Stimulated activated CD8-positive, alpha-beta memory T cell treated with anti-CD3 and anti-CD28 coated beads, Interleukin-7, amount 100 ng/mL, for 4 hours (primary cell): ENCODE measurements around the gene WNT9A.
A peak's percentile ranks its signal among the peaks of the same experiment; 100 is the strongest.

Experiments
- DNase-seq, 2 donors: peaks; one replicate each; pipeline ENCODE4 v3.0.0-alpha.2; 2020; ENCODE audit warnings: low read depth in 2 of 2

The WNT9A gene

GRCh38 chr1:227954163-227954850, 6.6 kb upstream of the WNT9A start:
- no peak for DNase-seq

- DNase-seq = no peak
Measured at GRCh38 chr1:227953022-227953412, 5.3 kb upstream of the WNT9A start.

DNA sequence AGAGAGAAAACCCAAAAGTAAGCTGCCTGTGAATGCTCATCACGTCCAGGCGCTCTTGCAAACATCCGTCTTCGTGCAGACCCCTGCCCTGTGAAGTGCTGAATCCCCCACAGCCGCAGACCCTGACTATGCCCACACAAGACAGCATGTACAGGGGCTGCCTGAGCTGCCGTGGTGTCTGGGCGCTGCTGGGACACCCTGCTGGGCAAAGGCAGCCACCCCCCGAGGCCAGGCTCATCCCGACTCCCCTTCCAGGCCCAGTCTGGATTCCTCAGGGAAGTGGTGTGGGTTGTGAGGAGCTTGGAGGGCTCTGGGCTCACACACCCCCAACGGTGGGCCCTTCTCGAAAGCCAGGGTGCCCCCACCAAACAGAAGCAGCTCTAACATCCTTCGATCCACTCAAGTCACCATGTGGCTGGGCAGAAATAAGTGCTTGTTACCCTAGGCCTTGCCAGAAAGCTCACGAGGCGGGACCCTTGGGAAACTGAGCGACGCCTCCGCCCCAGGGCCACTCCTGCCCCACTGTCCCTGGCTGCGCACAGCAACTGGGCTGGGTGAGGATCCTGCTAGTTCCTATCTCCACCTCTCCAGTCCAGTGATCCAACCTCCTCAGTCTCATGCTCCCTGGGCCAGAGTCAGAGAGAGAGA, 4.8 kb upstream of the WNT9A start:
- DNase-seq = no peak

- DNase-seq = no peak
Measured at GRCh38 chr1:227951624-227952373, 4.1 kb upstream of the WNT9A start.

DNA sequence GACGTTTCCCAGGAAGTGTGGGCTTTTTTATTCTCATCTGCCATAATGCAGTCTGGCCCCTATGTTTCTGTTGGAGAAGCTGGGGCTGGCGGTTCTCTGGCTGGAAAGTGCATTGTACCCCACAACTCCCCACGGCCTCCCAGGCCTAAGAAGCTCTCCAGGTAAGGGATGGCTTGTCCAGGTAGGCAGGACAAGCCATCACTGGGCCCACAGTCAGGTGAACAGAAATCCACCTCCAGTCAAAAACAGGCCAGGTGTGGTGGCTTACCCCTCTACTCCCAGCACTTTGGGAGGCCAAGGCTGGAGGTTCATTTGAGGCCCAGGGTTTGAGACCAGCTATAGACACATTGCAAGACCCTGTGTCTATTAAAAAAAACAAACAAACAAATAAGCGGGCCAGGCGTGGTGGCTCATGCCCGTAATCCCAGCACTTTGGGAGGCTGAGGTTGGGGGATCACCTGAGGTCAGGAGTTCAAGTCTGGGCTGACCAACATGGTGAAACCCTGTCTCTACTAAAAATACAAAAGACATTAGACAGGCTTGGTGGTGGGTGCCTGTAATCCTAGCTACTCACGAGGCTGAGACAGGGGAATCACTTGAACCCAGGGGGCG, 3.1 kb upstream of the WNT9A start:
- no peak for DNase-seq

DNA sequence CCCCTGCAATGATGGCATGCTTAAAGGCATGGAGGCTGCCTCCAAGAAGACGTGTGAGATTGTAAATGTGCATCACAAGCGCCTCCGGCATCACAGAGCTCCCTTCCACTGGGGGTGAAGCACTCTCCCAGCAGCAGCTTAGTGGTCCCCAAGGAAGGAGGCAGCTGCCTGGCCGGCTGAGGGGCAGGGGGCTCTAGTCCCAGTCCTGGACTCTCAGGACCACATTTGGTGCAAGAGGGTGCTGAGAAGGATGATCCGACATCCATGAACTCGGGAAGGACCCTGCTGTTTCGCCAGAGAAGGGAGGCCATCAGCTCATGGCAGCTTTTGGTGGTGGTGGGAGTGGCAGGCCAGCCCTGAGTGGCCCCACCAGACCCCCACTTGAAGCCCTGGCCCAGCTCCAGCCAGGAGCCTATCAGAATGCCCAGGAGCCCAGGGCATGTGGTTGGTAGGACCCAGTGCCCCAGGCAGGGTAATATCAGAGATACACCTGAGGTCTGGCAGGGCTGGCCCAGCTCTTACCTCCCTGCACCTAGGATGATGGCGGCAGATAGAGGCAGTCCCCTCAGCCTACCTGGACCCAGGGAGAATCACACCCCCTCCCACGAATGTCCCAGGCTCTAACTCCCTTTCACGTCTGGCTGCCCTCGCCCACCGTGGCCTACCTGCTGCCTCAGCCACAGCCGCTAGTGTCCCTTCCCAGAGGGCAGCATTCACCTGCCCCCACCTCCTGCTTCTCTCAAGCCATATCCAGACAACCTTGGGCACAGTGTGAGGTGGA, 2.4 kb upstream of the WNT9A start:
- no peak for DNase-seq

DNA sequence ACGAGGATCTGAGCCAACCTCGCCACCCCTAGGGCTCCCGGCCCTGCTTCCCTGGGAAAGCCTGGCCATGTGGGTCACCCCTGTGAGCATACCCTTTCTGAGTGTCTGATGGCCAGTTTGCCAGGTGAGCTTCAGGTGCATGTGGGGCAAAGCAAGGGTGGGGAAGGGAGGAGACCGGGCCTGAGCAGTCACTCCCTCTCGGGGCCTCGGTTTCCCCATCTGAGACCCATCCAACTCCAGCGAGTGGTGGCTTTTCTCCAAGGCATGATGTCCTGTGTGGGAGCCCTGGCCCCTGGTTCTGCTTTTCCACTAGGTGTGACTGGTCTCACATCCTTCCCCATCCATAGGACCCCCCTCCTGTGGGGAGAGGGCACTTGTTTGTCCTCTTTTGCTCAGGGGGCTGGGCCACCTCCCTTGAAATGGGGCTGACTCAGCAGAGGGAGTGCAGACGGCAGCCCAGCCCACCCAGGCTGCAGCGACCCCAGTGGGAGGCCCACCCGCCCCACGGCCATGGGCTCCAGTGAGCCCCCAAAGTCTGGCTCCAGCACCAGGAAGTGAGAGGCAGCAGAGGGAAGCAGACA, 1.7 kb upstream of the WNT9A start:
- DNase-seq = no peak

GRCh38 chr1:227948493-227949260, 945 bp upstream of the WNT9A start:
- DNase-seq = no peak

DNA sequence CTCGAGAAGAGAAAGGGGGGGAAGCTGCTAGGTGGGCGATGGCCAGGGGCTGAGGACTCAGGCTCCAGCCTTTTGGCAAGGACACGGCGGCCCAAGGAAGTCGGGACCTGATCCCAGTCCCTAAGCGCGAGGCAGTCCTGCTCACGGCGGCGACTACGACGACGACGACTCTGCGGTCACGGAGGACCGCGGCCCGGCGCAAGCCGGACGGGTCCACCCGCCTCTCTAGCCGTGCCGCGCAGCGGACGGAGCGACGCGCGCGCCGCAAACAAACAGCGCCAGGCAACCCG, 401 bp downstream of the WNT9A start:
- no peak for DNase-seq

DNA sequence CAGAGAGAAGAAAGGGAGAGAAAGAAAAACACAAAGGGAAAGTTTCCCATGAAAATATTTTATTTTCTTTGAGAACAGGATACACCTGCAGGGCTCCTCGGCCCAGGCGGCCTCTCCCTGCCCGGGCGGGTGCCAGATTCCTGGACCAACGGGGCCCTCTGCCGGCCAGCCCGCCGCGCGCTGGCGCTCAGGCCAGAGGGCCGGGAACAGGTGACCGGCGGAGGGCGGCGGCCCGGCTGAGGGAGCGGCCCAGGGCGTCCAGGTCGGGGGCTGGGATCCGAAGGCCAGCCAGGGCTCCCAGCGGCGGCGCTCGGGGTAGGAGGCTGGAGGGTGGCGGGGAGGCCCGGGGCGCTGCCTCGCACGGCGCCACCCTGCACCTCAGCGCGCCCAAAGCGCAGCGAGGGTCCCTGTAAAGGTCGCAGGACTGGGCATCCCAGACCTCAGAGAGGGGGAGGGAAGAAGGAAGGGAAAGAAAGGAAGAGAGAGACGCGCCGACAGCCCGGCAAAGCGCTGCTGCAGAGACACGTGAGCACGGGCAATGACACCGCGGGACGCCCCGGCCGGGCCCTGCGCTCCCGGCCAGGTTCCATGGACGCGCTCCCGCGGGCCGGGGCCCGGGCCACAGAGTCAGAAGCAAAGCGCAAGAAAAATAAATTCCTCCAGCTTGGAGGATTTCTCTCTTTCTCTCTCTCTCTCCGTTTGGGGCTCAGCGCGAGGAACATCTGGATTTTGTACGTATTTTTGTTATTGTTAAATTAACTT, 927 bp downstream of the WNT9A start:
- DNase-seq = peak in 1 of 2 donors; percentile 22

GRCh38 chr1:227945891-227946623, 1.7 kb downstream of the WNT9A start:
- no peak for DNase-seq

DNA sequence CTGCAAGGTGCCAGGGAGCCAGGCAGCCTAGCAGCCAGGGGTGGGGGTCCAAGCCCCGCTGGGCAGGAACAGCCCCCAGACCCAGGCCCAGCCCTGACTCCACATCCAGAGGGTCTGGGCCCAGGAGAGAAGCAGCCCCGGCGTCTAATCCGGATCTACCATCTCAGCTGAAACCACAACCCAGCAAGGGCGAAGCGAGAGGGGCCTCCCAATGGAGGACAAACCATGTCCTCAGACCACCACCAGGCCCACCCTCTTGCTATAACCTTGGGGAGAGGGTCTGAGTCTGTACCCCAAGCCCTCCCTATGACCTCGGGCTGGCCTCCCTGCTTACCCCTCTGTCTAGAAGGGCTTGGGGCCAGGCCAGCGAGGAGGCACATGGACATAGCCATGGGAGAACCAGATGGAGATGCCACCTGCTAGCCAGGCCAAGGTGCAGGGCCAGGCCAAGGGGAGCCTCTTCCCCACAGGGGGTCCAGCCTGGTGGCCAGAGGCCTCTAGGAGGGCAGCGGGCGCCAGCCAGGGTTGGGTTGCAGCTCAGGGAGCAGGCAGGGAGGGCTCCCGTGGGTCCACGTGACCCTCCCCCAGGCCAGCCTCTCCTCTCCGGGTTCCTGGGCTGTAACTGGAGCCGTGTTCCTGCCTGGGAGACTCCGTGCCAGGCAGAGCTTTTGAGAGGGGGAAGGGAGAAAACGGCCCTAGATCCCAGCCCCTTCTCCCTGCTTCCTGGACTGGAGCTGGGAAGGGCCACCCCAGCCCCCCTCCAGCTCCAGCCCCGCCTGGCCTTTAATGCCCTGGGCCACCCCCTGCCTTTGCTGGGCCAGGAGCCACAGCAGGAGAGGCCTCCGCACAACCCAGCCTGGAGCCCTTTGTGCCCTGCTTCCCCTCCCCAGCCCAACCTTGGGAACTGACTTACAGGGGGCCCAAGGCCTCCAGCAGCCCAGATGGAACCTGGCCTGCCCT, 2.5 kb downstream of the WNT9A start:
- DNase-seq = no peak

DNA sequence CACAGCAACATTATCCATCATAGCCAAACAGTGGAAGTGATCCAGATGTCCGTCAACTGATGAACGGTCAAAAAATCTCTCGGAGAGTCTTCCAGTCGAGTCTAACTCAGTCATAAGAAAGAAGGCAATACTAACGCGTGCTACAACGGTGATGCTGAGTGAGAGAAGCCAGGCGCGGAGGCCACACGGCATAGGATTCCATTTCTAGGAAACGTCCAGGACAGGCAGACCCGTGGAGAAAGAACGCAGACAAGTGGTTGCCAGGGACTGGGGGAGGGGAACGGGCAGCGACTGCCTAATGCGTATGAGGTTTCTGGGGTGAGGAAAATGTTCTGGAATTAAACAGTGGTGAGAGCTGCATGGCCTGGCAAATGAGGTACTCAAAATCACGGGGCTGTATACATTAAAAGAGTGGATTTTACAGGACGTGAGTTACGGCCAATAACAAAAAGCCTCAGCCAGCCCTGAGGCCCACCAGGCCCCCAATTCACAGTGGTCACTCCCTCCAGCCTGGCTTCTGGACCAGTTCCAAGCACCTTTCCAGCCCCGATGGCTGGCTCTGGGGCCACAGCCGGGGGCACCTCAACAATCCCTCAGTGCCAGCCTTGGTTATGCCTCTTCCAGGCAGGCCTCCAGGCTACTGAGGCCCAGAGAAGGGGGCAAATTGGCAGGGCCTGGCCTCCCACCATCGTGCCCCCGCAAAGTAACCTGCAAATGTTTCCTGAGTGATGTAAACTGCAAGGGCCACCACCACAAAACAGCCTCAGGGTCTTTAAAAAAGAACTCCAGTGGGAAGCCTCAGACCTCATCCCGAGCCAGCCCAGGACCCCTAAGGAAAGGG, 3.4 kb downstream of the WNT9A start:
- no peak for DNase-seq

GRCh38 chr1:227943381-227944089, 4.2 kb downstream of the WNT9A start:
- DNase-seq = no peak

- DNase-seq = no peak
Measured at GRCh38 chr1:227942716-227943261, 4.9 kb downstream of the WNT9A start.

GRCh38 chr1:227942021-227942715, 5.6 kb downstream of the WNT9A start:
- no peak for DNase-seq
